Measurements from ENCODE around the gene WDR11. TPM values are rescaled to one million over a fixed set of nuclear protein-coding genes. Genes with fewer than 3 reads are reported as not detected.
A peak's percentile ranks its signal among the peaks of the same experiment; 100 is the strongest.

The WDR11 gene
- polyA plus RNA-seq, 4 donors = 17.6 to 56.7 (median 26.6) TPM

DNA sequence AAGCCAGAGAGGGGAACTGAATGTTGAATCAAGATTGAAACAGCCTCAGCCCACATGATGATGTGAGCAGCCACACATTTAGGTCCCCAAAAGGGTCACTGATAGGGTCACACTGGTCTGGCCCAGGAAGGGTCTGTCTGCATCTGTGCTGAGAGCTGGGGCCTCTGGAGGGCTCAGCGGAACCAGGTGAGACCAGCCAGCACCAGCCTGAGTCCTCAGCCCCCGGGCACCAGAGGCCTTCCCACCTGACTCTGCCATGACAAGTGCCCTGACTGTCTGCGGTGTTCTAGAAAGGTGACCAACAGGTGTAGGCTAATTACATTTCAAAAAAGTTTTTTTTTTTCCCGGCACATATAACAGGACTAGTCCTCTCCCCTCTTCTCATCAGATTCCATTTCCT lies 76.2 kb downstream of the WDR11 start:
- Histone ChIP-seq H3K4me3 (ENCODE audit: low read depth in 1 of 3, low read length in 3 of 3) (no peak overlapping the region), H3K27me3 (ENCODE audit: control insufficient read depth in 3 of 3, insufficient read depth in 3 of 3, low read length in 3 of 3) (peaks cover 0 to 4% (median 0%) of the 10 kb centered on the region in 3 donors), H3K4me1 (ENCODE audit: control insufficient read depth in 3 of 3, insufficient read depth in 2 of 3, low read depth in 1 of 3, low read length in 2 of 3) (no peaks in the 10 kb centered on the region), H3K36me3 (ENCODE audit: control insufficient read depth in 3 of 3, insufficient read depth in 2 of 3, low read depth in 1 of 3, low read length in 3 of 3) (no peaks in the 10 kb centered on the region), H3K9me3 (ENCODE audit: control insufficient read depth in 2 of 2, insufficient read depth in 1 of 2, low read depth in 1 of 2, low read length in 1 of 2) (no peaks in the 10 kb centered on the region), H3K27ac (ENCODE audit: low read depth in 1 of 3, low read length in 2 of 3) (no peak overlapping the region)
- no peak for FAIRE-seq
- DNase-seq = no peak
- WGBS, 3 donors = 76 to 84% (median 78%) methylated on average over 4 of the region's 4 CpGs

DNA sequence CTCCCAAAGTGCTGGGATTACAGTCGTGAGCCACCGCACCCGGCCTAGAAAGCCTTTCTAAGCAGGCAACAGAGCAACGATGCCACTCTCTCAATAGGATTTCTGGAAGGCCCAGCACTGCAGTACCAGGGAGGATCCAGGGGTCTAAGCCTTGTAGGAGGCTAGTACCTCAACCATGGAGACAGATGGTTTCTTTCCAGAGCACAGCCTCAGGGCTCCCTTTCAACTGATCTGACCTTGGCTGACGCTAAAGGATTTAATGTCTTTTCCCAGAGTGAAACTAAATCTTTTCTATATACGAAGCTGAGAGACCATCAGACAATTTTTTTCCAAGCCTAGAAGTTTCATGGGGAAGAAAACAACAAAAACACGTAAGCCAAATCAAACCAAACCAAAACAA lies 78.0 kb downstream of the WDR11 start:
- DNase-seq (no peak), FAIRE-seq (no peak)
- Histone ChIP-seq H3K4me1 (ENCODE audit: control insufficient read depth in 3 of 3, insufficient read depth in 2 of 3, low read depth in 1 of 3, low read length in 2 of 3) (no peaks in the 10 kb centered on the region), H3K9me3 (ENCODE audit: control insufficient read depth in 2 of 2, insufficient read depth in 1 of 2, low read depth in 1 of 2, low read length in 1 of 2) (no peaks in the 10 kb centered on the region), H3K4me3 (ENCODE audit: low read depth in 1 of 3, low read length in 3 of 3) (no peak overlapping the region), H3K27me3 (ENCODE audit: control insufficient read depth in 3 of 3, insufficient read depth in 3 of 3, low read length in 3 of 3) (peaks cover 0 to 4% (median 0%) of the 10 kb centered on the region in 3 donors), H3K27ac (ENCODE audit: low read depth in 1 of 3, low read length in 2 of 3) (no peak overlapping the region), H3K36me3 (ENCODE audit: control insufficient read depth in 3 of 3, insufficient read depth in 2 of 3, low read depth in 1 of 3, low read length in 3 of 3) (no peaks in the 10 kb centered on the region)
- WGBS, 3 donors = 83 to 92% (median 88%) methylated on average over 7 of the region's 7 CpGs

DNA sequence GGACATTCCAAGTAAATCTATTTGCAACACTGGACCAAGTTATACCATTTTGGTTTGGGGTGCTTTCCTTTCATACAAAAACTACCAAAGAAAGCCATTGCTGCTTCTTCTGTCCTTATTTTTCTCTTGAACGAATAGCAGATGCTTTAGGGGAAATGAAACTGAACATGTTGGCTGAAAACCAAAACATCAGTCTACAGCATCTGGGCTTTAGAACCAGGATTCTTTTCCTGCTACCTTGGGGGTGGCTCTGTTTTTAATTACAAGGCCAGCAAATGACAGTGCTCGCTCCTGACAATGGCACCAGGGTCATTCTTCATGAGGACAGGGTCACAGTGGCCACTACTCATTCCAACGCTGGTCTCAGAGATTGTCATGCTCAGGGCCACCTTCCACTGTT lies 80.3 kb downstream of the WDR11 start:
- Histone ChIP-seq H3K27ac (ENCODE audit: low read depth in 1 of 3, low read length in 2 of 3) (no peak overlapping the region), H3K4me3 (ENCODE audit: low read depth in 1 of 3, low read length in 3 of 3) (no peak overlapping the region), H3K4me1 (ENCODE audit: control insufficient read depth in 3 of 3, insufficient read depth in 2 of 3, low read depth in 1 of 3, low read length in 2 of 3) (no peaks in the 10 kb centered on the region), H3K9me3 (ENCODE audit: control insufficient read depth in 2 of 2, insufficient read depth in 1 of 2, low read depth in 1 of 2, low read length in 1 of 2) (peaks cover 0 to 4% of the 10 kb centered on the region in 2 donors), H3K36me3 (ENCODE audit: control insufficient read depth in 3 of 3, insufficient read depth in 2 of 3, low read depth in 1 of 3, low read length in 3 of 3) (no peaks in the 10 kb centered on the region), H3K27me3 (ENCODE audit: control insufficient read depth in 3 of 3, insufficient read depth in 3 of 3, low read length in 3 of 3) (no peaks in the 10 kb centered on the region)
- WGBS, 3 donors = 58 to 82% (median 63%) methylated on average over 3 of the region's 3 CpGs
- no peak for DNase-seq
- FAIRE-seq = no peak

DNA sequence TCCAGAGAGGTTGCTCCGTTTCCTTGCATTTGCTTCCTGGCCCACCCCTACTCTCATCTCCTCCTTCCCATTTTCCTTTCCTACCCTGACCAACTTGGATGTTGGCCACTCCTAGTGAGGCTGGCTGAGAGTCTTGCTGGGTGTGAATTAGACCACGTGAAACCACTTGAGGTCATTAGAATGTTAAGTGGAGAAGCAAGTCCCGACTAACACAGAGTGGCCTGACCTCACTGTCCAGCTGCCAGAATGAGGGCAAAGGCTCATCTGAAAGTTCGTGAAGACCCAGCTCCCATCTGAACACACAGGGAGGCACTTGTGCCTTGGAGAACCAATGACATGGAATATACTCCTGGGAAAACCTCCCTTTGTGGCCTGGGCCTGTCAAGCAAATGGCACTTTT lies 80.8 kb downstream of the WDR11 start:
- 52 to 66% (median 65%) methylated on average over 4 of the region's 4 CpGs for WGBS, 3 donors
- Histone ChIP-seq H3K27ac (ENCODE audit: low read depth in 1 of 3, low read length in 2 of 3) (no peak overlapping the region), H3K9me3 (ENCODE audit: control insufficient read depth in 2 of 2, insufficient read depth in 1 of 2, low read depth in 1 of 2, low read length in 1 of 2) (peaks cover 0 to 9% of the 10 kb centered on the region in 2 donors), H3K36me3 (ENCODE audit: control insufficient read depth in 3 of 3, insufficient read depth in 2 of 3, low read depth in 1 of 3, low read length in 3 of 3) (no peaks in the 10 kb centered on the region), H3K4me1 (ENCODE audit: control insufficient read depth in 3 of 3, insufficient read depth in 2 of 3, low read depth in 1 of 3, low read length in 2 of 3) (no peaks in the 10 kb centered on the region), H3K27me3 (ENCODE audit: control insufficient read depth in 3 of 3, insufficient read depth in 3 of 3, low read length in 3 of 3) (no peaks in the 10 kb centered on the region), H3K4me3 (ENCODE audit: low read depth in 1 of 3, low read length in 3 of 3) (no peak overlapping the region)
- no peak for FAIRE-seq
- no peak for DNase-seq

- peaks cover 0 to 4% (median 0%) of the 10 kb centered on the region in 3 donors for H3K4me1 ChIP-seq (ENCODE audit: control insufficient read depth in 3 of 3, insufficient read depth in 2 of 3, low read depth in 1 of 3, low read length in 2 of 3)
- no peak overlapping the region for H3K27ac ChIP-seq (ENCODE audit: low read depth in 1 of 3, low read length in 2 of 3)
- H3K9me3 ChIP-seq (ENCODE audit: control insufficient read depth in 2 of 2, insufficient read depth in 1 of 2, low read depth in 1 of 2, low read length in 1 of 2) = peaks cover 0 to 13% of the 10 kb centered on the region in 2 donors
- FAIRE-seq = no peak
- DNase-seq = no peak
- no peaks in the 10 kb centered on the region for H3K27me3 ChIP-seq (ENCODE audit: control insufficient read depth in 3 of 3, insufficient read depth in 3 of 3, low read length in 3 of 3)
- no peak overlapping the region for H3K4me3 ChIP-seq (ENCODE audit: low read depth in 1 of 3, low read length in 3 of 3)
- no peaks in the 10 kb centered on the region for H3K36me3 ChIP-seq (ENCODE audit: control insufficient read depth in 3 of 3, insufficient read depth in 2 of 3, low read depth in 1 of 3, low read length in 3 of 3)
- 89 to 95% (median 90%) methylated on average over 5 of the region's 5 CpGs for WGBS, 3 donors
These were observed 87.7 kb downstream of the WDR11 start for GRCh38 chr10:120938822-120939221.

- peaks cover 0 to 13% of the 10 kb centered on the region in 2 donors for H3K9me3 ChIP-seq (ENCODE audit: control insufficient read depth in 2 of 2, insufficient read depth in 1 of 2, low read depth in 1 of 2, low read length in 1 of 2)
- DNase-seq = peak; percentile 61 to 67
- H3K4me1 ChIP-seq (ENCODE audit: control insufficient read depth in 3 of 3, insufficient read depth in 2 of 3, low read depth in 1 of 3, low read length in 2 of 3) = peaks cover 0 to 4% (median 0%) of the 10 kb centered on the region in 3 donors
- H3K27me3 ChIP-seq (ENCODE audit: control insufficient read depth in 3 of 3, insufficient read depth in 3 of 3, low read length in 3 of 3) = no peaks in the 10 kb centered on the region
- 30 to 46% (median 38%) methylated on average over 13 of the region's 13 CpGs for WGBS, 3 donors
- H3K27ac ChIP-seq (ENCODE audit: low read depth in 1 of 3, low read length in 2 of 3) = no peak overlapping the region
- no peak for FAIRE-seq
- no peak overlapping the region for H3K4me3 ChIP-seq (ENCODE audit: low read depth in 1 of 3, low read length in 3 of 3)
- no peaks in the 10 kb centered on the region for H3K36me3 ChIP-seq (ENCODE audit: control insufficient read depth in 3 of 3, insufficient read depth in 2 of 3, low read depth in 1 of 3, low read length in 3 of 3)
These were observed 89.2 kb downstream of the WDR11 start for GRCh38 chr10:120940299-120940900.

DNA sequence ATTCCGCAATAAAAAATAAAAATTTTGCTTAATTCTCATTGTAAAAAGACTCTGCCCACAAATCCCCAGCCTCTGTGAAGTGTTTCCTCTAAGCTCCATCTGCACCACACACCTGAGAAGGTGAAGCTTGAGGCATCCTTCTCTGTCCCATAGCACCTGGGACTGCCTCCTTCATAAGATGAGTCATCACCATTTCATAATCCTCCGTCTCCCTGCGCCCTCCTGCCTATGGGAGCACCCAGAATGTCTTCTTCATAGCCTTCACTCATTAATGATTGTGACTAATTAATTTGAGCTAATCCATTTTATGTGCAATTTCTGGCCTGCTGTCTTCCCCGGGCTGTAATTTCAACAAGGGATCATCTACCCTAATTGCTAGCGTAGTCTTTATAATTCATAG lies 90.3 kb downstream of the WDR11 start:
- WGBS, 3 donors = 55 to 79% (median 74%) methylated on average over 5 of the region's 5 CpGs
- H3K9me3 ChIP-seq (ENCODE audit: control insufficient read depth in 2 of 2, insufficient read depth in 1 of 2, low read depth in 1 of 2, low read length in 1 of 2) = peaks cover 0 to 9% of the 10 kb centered on the region in 2 donors
- FAIRE-seq (no peak), DNase-seq (peak in 1 of 2 donors; percentile 11)
- no peaks in the 10 kb centered on the region for H3K27me3 ChIP-seq (ENCODE audit: control insufficient read depth in 3 of 3, insufficient read depth in 3 of 3, low read length in 3 of 3)
- H3K36me3 ChIP-seq (ENCODE audit: control insufficient read depth in 3 of 3, insufficient read depth in 2 of 3, low read depth in 1 of 3, low read length in 3 of 3) = no peaks in the 10 kb centered on the region
- peaks cover 0 to 4% (median 0%) of the 10 kb centered on the region in 3 donors for H3K4me1 ChIP-seq (ENCODE audit: control insufficient read depth in 3 of 3, insufficient read depth in 2 of 3, low read depth in 1 of 3, low read length in 2 of 3)
- H3K4me3 ChIP-seq (ENCODE audit: low read depth in 1 of 3, low read length in 3 of 3) = no peak overlapping the region
- H3K27ac ChIP-seq (ENCODE audit: low read depth in 1 of 3, low read length in 2 of 3) = no peak overlapping the region

GRCh38 chr10:120942806-120943413 lies 91.7 kb downstream of the WDR11 start:
- DNase-seq (peak; percentile 72 to 86), FAIRE-seq (no peak)
- Histone ChIP-seq H3K4me3 (ENCODE audit: low read depth in 1 of 3, low read length in 3 of 3) (no peak overlapping the region), H3K9me3 (ENCODE audit: control insufficient read depth in 2 of 2, insufficient read depth in 1 of 2, low read depth in 1 of 2, low read length in 1 of 2) (no peaks in the 10 kb centered on the region), H3K27me3 (ENCODE audit: control insufficient read depth in 3 of 3, insufficient read depth in 3 of 3, low read length in 3 of 3) (no peaks in the 10 kb centered on the region), H3K4me1 (ENCODE audit: control insufficient read depth in 3 of 3, insufficient read depth in 2 of 3, low read depth in 1 of 3, low read length in 2 of 3) (peaks cover 0 to 4% (median 0%) of the 10 kb centered on the region in 3 donors), H3K36me3 (ENCODE audit: control insufficient read depth in 3 of 3, insufficient read depth in 2 of 3, low read depth in 1 of 3, low read length in 3 of 3) (no peaks in the 10 kb centered on the region), H3K27ac (ENCODE audit: low read depth in 1 of 3, low read length in 2 of 3) (no peak overlapping the region)
- whole genome bisulfite sequencing, 3 donors = 18 to 24% (median 24%) methylated on average over 23 of the region's 23 CpGs

Data from small intestine (tissue), 7 donors.